ENCODE results near the gene CCBE1.

Gene CCBE1

GRCh38 chr18:59484131-59484530, 213.1 kb downstream of the CCBE1 start:
- H3K36me3 Mint-ChIP-seq, result no peaks in the 10 kb centered on the region
- peaks cover 8% of the 10 kb centered on the region for H3K27me3 Mint-ChIP-seq
- ATAC-seq (ENCODE audit: low read depth), result no peak

GRCh38 chr18:59481436-59481835, 215.8 kb downstream of the CCBE1 start:
- ATAC-seq (ENCODE audit: low read depth) (no peak), DNase-seq (ENCODE audit: low spot score in 2 of 2) (no peak)
- H3K4me1 Mint-ChIP-seq, result no peaks in the 10 kb centered on the region
- H3K9me3 Mint-ChIP-seq, result no peaks in the 10 kb centered on the region
- H3K4me3 Mint-ChIP-seq, result no peak overlapping the region
- H3K27me3 Mint-ChIP-seq, result peaks cover 9% of the 10 kb centered on the region
- no peak overlapping the region for H3K27ac Mint-ChIP-seq
- H3K36me3 Mint-ChIP-seq, result no peaks in the 10 kb centered on the region

More at GRCh38 chr18:59484131-59484530, 213.1 kb downstream of the CCBE1 start:
- no peak overlapping the region for H3K4me3 Mint-ChIP-seq
- H3K27ac Mint-ChIP-seq, result no peak overlapping the region
- H3K9me3 Mint-ChIP-seq, result no peaks in the 10 kb centered on the region
- peaks cover 2% of the 10 kb centered on the region for H3K4me1 Mint-ChIP-seq
- DNase-seq (ENCODE audit: low spot score in 2 of 2), result no peak

- no peak for DNase-seq (ENCODE audit: low spot score in 2 of 2)
- Mint-ChIP-seq H3K36me3 (no peaks in the 10 kb centered on the region), H3K4me3 (no peak overlapping the region), H3K27me3 (peaks cover 14% of the 10 kb centered on the region), H3K9me3 (no peaks in the 10 kb centered on the region), H3K27ac (no peak overlapping the region), H3K4me1 (no peaks in the 10 kb centered on the region)
- no peak for ATAC-seq (ENCODE audit: low read depth)
These were observed 217.4 kb downstream of the CCBE1 start for GRCh38 chr18:59479776-59480175.

GRCh38 chr18:59478591-59478990, 218.6 kb downstream of the CCBE1 start:
- H3K4me1 Mint-ChIP-seq, result no peaks in the 10 kb centered on the region
- H3K27me3 Mint-ChIP-seq, result peaks cover 19% of the 10 kb centered on the region
- H3K4me3 Mint-ChIP-seq, result no peak overlapping the region
- DNase-seq (ENCODE audit: low spot score in 2 of 2), result no peak
- H3K27ac Mint-ChIP-seq, result no peak overlapping the region
- no peaks in the 10 kb centered on the region for H3K36me3 Mint-ChIP-seq
- no peak for ATAC-seq (ENCODE audit: low read depth)
- peaks cover 3% of the 10 kb centered on the region for H3K9me3 Mint-ChIP-seq

- Mint-ChIP-seq H3K27ac (no peak overlapping the region), H3K4me1 (no peaks in the 10 kb centered on the region), H3K36me3 (no peaks in the 10 kb centered on the region), H3K4me3 (no peak overlapping the region), H3K27me3 (peaks cover 20% of the 10 kb centered on the region), H3K9me3 (peaks cover 5% of the 10 kb centered on the region)
- no peak for ATAC-seq (ENCODE audit: low read depth)
- no peak for DNase-seq (ENCODE audit: low spot score in 2 of 2)
These were observed 219.4 kb downstream of the CCBE1 start for GRCh38 chr18:59477849-59478248.

GRCh38 chr18:59470561-59471121, 226.6 kb downstream of the CCBE1 start:
- Mint-ChIP-seq H3K27ac (no peak overlapping the region), H3K4me3 (no peak overlapping the region), H3K36me3 (no peaks in the 10 kb centered on the region), H3K9me3 (peaks cover 5% of the 10 kb centered on the region), H3K4me1 (no peaks in the 10 kb centered on the region), H3K27me3 (peaks cover 13% of the 10 kb centered on the region)
- ATAC-seq (ENCODE audit: low read depth) (no peak), DNase-seq (ENCODE audit: low spot score in 2 of 2) (no peak)

GRCh38 chr18:59469463-59470180, 227.6 kb downstream of the CCBE1 start:
- DNase-seq (ENCODE audit: low spot score in 2 of 2) (no peak), ATAC-seq (ENCODE audit: low read depth) (no peak)
- Mint-ChIP-seq H3K4me3 (no peak overlapping the region), H3K36me3 (no peaks in the 10 kb centered on the region), H3K27ac (no peak overlapping the region), H3K27me3 (peaks cover 13% of the 10 kb centered on the region), H3K9me3 (peaks cover 5% of the 10 kb centered on the region), H3K4me1 (no peaks in the 10 kb centered on the region)

- H3K36me3 Mint-ChIP-seq, result no peaks in the 10 kb centered on the region
- DNase-seq (ENCODE audit: low spot score in 2 of 2) (no peak), ATAC-seq (ENCODE audit: low read depth) (no peak)
- peaks cover 11% of the 10 kb centered on the region for H3K27me3 Mint-ChIP-seq
- no peak overlapping the region for H3K4me3 Mint-ChIP-seq
- H3K27ac Mint-ChIP-seq, result no peak overlapping the region
- H3K9me3 Mint-ChIP-seq, result peaks cover 3% of the 10 kb centered on the region
- no peaks in the 10 kb centered on the region for H3K4me1 Mint-ChIP-seq
These were observed 228.4 kb downstream of the CCBE1 start for GRCh38 chr18:59468821-59469220.

- no peak overlapping the region for H3K27ac Mint-ChIP-seq
- H3K9me3 Mint-ChIP-seq, result no peaks in the 10 kb centered on the region
- H3K4me1 Mint-ChIP-seq, result no peaks in the 10 kb centered on the region
- no peaks in the 10 kb centered on the region for H3K36me3 Mint-ChIP-seq
- peaks cover 8% of the 10 kb centered on the region for H3K27me3 Mint-ChIP-seq
- no peak for DNase-seq (ENCODE audit: low spot score in 2 of 2)
- no peak overlapping the region for H3K4me3 Mint-ChIP-seq
- no peak for ATAC-seq (ENCODE audit: low read depth)
These were observed 229.7 kb downstream of the CCBE1 start for GRCh38 chr18:59467497-59467896.

GRCh38 chr18:59466980-59467379, 230.2 kb downstream of the CCBE1 start:
- H3K9me3 Mint-ChIP-seq, result no peaks in the 10 kb centered on the region
- no peaks in the 10 kb centered on the region for H3K36me3 Mint-ChIP-seq
- no peak overlapping the region for H3K4me3 Mint-ChIP-seq
- no peak overlapping the region for H3K27ac Mint-ChIP-seq
- H3K27me3 Mint-ChIP-seq, result peaks cover 8% of the 10 kb centered on the region
- DNase-seq (ENCODE audit: low spot score in 2 of 2), result no peak
- no peaks in the 10 kb centered on the region for H3K4me1 Mint-ChIP-seq
- ATAC-seq (ENCODE audit: low read depth), result no peak

- no peaks in the 10 kb centered on the region for H3K9me3 Mint-ChIP-seq
- H3K4me3 Mint-ChIP-seq, result no peak overlapping the region
- H3K4me1 Mint-ChIP-seq, result no peaks in the 10 kb centered on the region
- DNase-seq (ENCODE audit: low spot score in 2 of 2) (no peak), ATAC-seq (ENCODE audit: low read depth) (no peak)
- peaks cover 8% of the 10 kb centered on the region for H3K27me3 Mint-ChIP-seq
- no peak overlapping the region for H3K27ac Mint-ChIP-seq
- H3K36me3 Mint-ChIP-seq, result no peaks in the 10 kb centered on the region
These were observed 232.7 kb downstream of the CCBE1 start for GRCh38 chr18:59464486-59464885.

- Mint-ChIP-seq H3K4me1 (no peaks in the 10 kb centered on the region), H3K9me3 (no peaks in the 10 kb centered on the region), H3K36me3 (no peaks in the 10 kb centered on the region), H3K27ac (no peak overlapping the region), H3K4me3 (no peak overlapping the region), H3K27me3 (peaks cover 12% of the 10 kb centered on the region)
- no peak for ATAC-seq (ENCODE audit: low read depth)
- no peak for DNase-seq (ENCODE audit: low spot score in 2 of 2)
These were observed 236.1 kb downstream of the CCBE1 start for GRCh38 chr18:59461171-59461570.

GRCh38 chr18:59460072-59460420, 237.2 kb downstream of the CCBE1 start:
- Mint-ChIP-seq H3K27me3 (peaks cover 7% of the 10 kb centered on the region), H3K36me3 (no peaks in the 10 kb centered on the region), H3K9me3 (no peaks in the 10 kb centered on the region), H3K27ac (no peak overlapping the region), H3K4me1 (no peaks in the 10 kb centered on the region), H3K4me3 (no peak overlapping the region)
- no peak for DNase-seq (ENCODE audit: low spot score in 2 of 2)
- no peak for ATAC-seq (ENCODE audit: low read depth)

GRCh38 chr18:59459369-59460071, 237.7 kb downstream of the CCBE1 start:
- DNase-seq (ENCODE audit: low spot score in 2 of 2) (no peak), ATAC-seq (ENCODE audit: low read depth) (no peak)
- Mint-ChIP-seq H3K27ac (no peak overlapping the region), H3K36me3 (no peaks in the 10 kb centered on the region), H3K27me3 (peaks cover 9% of the 10 kb centered on the region), H3K4me3 (no peak overlapping the region), H3K9me3 (no peaks in the 10 kb centered on the region), H3K4me1 (no peaks in the 10 kb centered on the region)

Measured in memory B cell (primary cell).